HG02763 (cell line): Measurements from ENCODE around the gene SAMD11.

Experiments used
- ATAC-seq: cut with Tn5 transposase; IDR thresholded peaks from one replicate; pipeline ENCODE4 v1.9.1; 2021; ENCODE audit warnings: mild to moderate bottlenecking, moderate library complexity; ENCODE audit not compliant: unreplicated experiment

SAMD11 gene

DNA sequence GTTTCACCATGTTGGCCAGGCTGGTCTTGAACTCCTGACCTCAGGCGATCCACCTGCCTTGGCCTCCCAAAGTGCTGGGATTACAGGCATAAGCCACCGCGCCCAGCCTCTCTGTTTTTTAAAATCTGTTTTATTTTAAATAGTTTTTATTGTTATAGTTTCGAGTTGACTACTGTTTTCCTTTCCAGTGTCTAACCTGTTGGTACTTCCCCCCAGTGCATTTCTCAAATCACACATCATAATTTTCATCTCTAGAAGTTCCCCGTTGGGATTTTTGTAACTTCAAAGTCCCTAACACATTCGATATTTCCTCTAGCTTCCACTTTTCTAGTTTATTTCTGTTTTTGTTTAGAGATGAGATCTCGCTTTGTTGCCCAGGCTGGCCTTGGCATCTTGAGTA is 68.6 kb downstream of the SAMD11 start:
- no peak for ATAC-seq

DNA sequence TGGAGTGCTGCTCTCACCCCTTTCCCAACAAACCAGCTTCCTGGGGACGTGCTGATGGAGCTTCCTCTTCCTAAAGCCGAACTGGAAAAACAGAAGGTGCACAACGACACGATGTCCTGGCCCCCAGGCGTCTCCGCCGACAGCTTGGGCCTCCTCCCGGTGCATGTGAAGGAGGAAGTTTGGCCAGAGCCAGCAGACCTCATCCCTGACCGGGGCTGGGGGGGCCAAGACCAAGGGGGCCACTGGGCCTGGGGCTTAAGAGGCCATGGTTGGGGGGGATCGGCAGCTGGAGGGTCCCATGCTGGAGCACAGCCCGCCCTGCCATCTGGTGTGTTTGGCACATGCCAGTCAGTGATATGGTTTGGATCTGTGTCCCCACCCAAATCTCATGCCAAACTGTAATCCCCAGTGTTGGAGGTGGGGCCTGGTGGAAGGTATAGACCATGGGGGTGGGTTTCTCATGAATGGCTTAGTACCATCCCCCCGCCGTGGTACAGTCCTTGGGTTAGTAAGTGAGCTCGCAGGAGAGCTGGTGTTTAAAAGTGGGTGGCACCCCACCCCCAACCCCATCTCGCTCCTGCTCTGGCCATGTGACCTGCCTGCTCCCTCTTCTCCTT is 69.8 kb downstream of the SAMD11 start:
- ATAC-seq: no peak
